Epithelial cell of esophagus (primary cell): ENCODE results near the gene TMC7.

ENCODE experiments used
- DNase-seq: peaks from one replicate; pipeline ENCODE4 v3.0.0; 2010; ENCODE audit warnings: low read depth
- H3K4me3 ChIP-seq: 2 replicates; pipeline ENCODE4 v1.5.1; 2011; ENCODE audit warnings: mild to moderate bottlenecking, low read length, control low read depth
- TF ChIP-seq, protein P1 (sequence below): IDR thresholded peaks from 2 replicates; pipeline ENCODE4 v1.5.1; 2011; ENCODE audit warnings: low read depth, mild to moderate bottlenecking, low read length, control low read depth, inconsistent platforms; ENCODE audit not compliant: insufficient read depth; ENCODE audit errors: missing control alignments

Gene TMC7

DNA sequence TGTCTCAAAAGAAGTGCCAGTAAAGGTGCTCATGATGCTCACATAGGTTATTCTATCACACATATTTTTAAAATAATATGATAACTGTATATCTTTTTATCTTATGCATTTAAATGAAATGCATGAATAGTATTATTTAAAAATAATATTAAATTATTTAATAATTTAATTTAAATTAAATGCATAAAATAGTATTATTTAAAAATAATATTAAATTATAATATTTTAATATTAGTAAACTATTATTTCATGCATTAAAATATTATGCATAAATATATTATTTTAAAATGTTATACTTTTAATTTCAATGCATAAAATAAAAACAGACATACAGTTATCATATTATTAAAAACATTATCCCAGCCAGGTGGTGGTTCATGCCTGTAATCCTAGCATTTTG lies 33.4 kb downstream of the TMC7 start:
- TF ChIP-seq, protein P1, sequence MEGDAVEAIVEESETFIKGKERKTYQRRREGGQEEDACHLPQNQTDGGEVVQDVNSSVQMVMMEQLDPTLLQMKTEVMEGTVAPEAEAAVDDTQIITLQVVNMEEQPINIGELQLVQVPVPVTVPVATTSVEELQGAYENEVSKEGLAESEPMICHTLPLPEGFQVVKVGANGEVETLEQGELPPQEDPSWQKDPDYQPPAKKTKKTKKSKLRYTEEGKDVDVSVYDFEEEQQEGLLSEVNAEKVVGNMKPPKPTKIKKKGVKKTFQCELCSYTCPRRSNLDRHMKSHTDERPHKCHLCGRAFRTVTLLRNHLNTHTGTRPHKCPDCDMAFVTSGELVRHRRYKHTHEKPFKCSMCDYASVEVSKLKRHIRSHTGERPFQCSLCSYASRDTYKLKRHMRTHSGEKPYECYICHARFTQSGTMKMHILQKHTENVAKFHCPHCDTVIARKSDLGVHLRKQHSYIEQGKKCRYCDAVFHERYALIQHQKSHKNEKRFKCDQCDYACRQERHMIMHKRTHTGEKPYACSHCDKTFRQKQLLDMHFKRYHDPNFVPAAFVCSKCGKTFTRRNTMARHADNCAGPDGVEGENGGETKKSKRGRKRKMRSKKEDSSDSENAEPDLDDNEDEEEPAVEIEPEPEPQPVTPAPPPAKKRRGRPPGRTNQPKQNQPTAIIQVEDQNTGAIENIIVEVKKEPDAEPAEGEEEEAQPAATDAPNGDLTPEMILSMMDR, result no peak
- no peak for DNase-seq

GRCh38 chr16:19020689-19021088 lies 37.0 kb downstream of the TMC7 start:
- TF ChIP-seq, protein P1, result no peak
- DNase-seq, result no peak
- no peak overlapping the region for H3K4me3 ChIP-seq

More for the DNA sequence above, 33.4 kb downstream of the TMC7 start:
- H3K4me3 ChIP-seq, result no peak overlapping the region

- H3K4me3 ChIP-seq, result no peak overlapping the region
- TF ChIP-seq, protein P1, result no peak
- DNase-seq, result no peak
Measured at GRCh38 chr16:19021747-19022146, 38.0 kb downstream of the TMC7 start.

DNA sequence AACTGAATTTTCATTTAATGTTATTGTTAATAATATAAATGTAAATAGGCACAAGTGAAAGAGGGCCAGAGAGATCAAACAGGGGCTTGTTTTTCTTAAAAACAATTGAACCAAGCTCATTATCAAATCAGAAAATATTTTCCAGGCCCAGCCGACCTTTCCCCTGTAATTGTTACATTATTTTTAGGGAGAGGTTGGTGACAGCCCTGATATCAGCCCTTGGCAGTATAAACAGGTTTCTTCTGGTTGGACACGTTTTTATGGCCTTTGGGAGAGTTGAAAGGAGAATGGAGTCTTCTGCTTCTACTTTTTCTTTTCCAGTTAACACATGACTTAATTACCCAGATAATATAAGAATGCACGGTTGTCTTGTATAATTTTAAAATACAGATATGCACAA lies 43.7 kb downstream of the TMC7 start:
- TF ChIP-seq, protein P1, result no peak
- H3K4me3 ChIP-seq, result no peak overlapping the region
- DNase-seq, result no peak

- no peak overlapping the region for H3K4me3 ChIP-seq
- no peak for DNase-seq
- TF ChIP-seq, protein P1, result no peak
Measured at GRCh38 chr16:19029980-19030379, 46.2 kb downstream of the TMC7 start.

- H3K4me3 ChIP-seq, result no peak overlapping the region
- TF ChIP-seq, protein P1, result no peak
- DNase-seq, result no peak
Measured at GRCh38 chr16:19031738-19032137, 48.0 kb downstream of the TMC7 start.

GRCh38 chr16:19033761-19034160 lies 50.0 kb downstream of the TMC7 start:
- no peak overlapping the region for H3K4me3 ChIP-seq
- no peak for DNase-seq
- TF ChIP-seq, protein P1, result no peak
